BE2C (cell line): ENCODE results near the gene PCBP4.
A peak's percentile ranks its signal among the peaks of the same experiment; 100 is the strongest.

Experiments used
- DNase-seq: peaks from one replicate; pipeline ENCODE4 v3.0.0-alpha.2; 2020
- H3K27me3 ChIP-seq: fragments of 250-450 bp; sonication (Bioruptor Pico); 2 replicates; pipeline ENCODE4 v1.5.1; 2020; ENCODE audit warnings: mild to moderate bottlenecking
- H3K36me3 ChIP-seq: fragments of 250-450 bp; sonication (Bioruptor Pico); 2 replicates; pipeline ENCODE4 v1.5.1; 2020; ENCODE audit warnings: mild to moderate bottlenecking
- H3K4me1 ChIP-seq: fragments of 250-450 bp; sonication (Bioruptor Pico); 2 replicates; pipeline ENCODE4 v1.5.1; 2020
- H3K4me3 ChIP-seq: 2 replicates; pipeline ENCODE4 v1.5.1; 2011; ENCODE audit warnings: low read depth, low read length
- H3K9me3 ChIP-seq: fragments of 250-450 bp; sonication (Bioruptor Pico); 2 replicates; pipeline ENCODE4 v1.5.1; 2020
- CTCF ChIP-seq: IDR thresholded peaks from 2 replicates; pipeline ENCODE4 v1.5.1; 2012; ENCODE audit warnings: mild to moderate bottlenecking, low read depth, low read length

The PCBP4 gene

GRCh38 chr3:51970606-51971300 is 3.5 kb upstream of the PCBP4 start:
- H3K4me1 ChIP-seq = peaks cover 11% of the 10 kb centered on the region
- no peaks in the 10 kb centered on the region for H3K36me3 ChIP-seq
- no peaks in the 10 kb centered on the region for H3K9me3 ChIP-seq
- no peak for TF ChIP-seq CTCF
- no peaks in the 10 kb centered on the region for H3K27me3 ChIP-seq
- no peak overlapping the region for H3K4me3 ChIP-seq
- no peak for DNase-seq

GRCh38 chr3:51969841-51970240 is 2.6 kb upstream of the PCBP4 start:
- Histone ChIP-seq H3K36me3 (no peaks in the 10 kb centered on the region), H3K4me3 (no peak overlapping the region), H3K27me3 (no peaks in the 10 kb centered on the region), H3K4me1 (peaks cover 11% of the 10 kb centered on the region), H3K9me3 (no peaks in the 10 kb centered on the region)
- TF ChIP-seq CTCF = no peak
- no peak for DNase-seq

GRCh38 chr3:51968883-51969678 is 1.8 kb upstream of the PCBP4 start:
- Histone ChIP-seq H3K4me1 (peaks cover 3% of the 10 kb centered on the region), H3K9me3 (no peaks in the 10 kb centered on the region), H3K4me3 (no peak overlapping the region), H3K36me3 (no peaks in the 10 kb centered on the region), H3K27me3 (no peaks in the 10 kb centered on the region)
- TF ChIP-seq CTCF = no peak
- DNase-seq = no peak

GRCh38 chr3:51968170-51968775 is 1.0 kb upstream of the PCBP4 start:
- Histone ChIP-seq H3K4me1 (peaks cover 2% of the 10 kb centered on the region; the same call in 1 of the 2 replicates), H3K9me3 (no peaks in the 10 kb centered on the region), H3K36me3 (no peaks in the 10 kb centered on the region), H3K27me3 (no peaks in the 10 kb centered on the region), H3K4me3 (peak overlapping the region; percentile 54)
- DNase-seq = peak; percentile 57
- TF ChIP-seq CTCF = no peak

- TF ChIP-seq CTCF = no peak
- H3K27me3 ChIP-seq = no peaks in the 10 kb centered on the region
- H3K4me3 ChIP-seq = peak overlapping the region; percentile 77
- no peak for DNase-seq
- no peaks in the 10 kb centered on the region for H3K36me3 ChIP-seq
- H3K9me3 ChIP-seq = no peaks in the 10 kb centered on the region
- peaks cover 2% of the 10 kb centered on the region; the same call in 1 of the 2 replicates for H3K4me1 ChIP-seq
Measured at GRCh38 chr3:51966922-51967383, 301 bp downstream of the PCBP4 start.
